HG03342 (cell line): ENCODE data around the gene ST3GAL6.

Experiments
- ATAC-seq: cut with Tn5 transposase; IDR thresholded peaks from one replicate; pipeline ENCODE4 v1.9.1; 2021; ENCODE audit warnings: mild to moderate bottlenecking, moderate library complexity; ENCODE audit not compliant: unreplicated experiment

ST3GAL6 gene

GRCh38 chr3:98775459-98776139 is 12.5 kb downstream of the ST3GAL6 start:
- ATAC-seq: no peak

DNA sequence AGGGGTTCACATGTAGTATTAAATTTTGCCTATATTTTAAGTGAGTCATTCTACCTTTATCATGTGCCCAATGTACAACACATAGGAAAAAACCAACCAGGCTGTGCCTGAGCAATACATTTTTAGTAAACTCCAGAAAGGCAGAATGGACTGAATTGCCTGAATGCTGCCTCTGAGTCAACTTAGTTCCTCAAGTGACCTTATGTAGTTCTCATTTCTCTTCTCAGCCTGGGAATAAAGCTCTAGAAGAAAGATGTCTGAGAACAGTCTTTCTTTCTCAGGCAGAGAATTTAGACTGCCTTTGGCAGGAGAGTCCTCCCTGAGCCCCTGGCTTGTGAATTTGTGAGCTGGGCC is 13.0 kb downstream of the ST3GAL6 start:
- no peak for ATAC-seq

DNA sequence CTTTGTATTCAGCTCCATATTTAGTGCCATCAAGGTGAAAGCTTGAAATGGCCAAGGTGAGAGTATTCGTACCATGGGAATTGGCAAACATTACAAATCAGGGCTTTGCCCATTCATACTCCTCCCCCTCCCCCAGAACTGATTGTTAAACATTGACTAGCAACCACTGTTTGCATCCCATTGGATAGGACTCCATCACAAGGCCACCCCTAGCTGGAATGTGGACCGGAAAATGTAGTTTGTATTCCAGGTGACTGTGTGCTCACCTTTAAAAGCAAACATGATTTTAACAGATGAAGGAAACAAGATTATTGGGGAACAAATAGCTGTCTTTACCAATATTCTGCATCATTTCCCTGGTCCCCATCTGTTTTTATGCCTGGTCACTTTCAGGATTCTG is 14.1 kb downstream of the ST3GAL6 start:
- ATAC-seq: no peak

DNA sequence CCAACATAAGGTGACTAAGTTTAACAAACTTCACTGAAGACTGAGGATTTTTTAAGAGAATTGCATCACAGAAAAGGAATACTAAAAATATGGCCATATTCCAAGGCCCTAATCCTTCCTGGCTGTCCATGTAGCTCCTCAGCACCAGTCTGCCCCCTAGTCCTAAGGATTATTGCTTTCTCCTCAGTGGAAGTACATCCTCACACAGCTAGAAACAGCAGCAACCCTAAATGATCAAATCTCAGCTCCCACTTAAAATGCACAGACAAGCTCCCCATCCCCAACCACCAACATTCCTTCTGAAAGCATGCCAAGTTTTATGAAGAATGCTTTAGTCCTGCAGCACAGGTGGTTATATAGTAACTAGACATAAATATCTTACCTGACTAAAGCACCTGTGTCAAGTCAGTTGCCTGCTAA is 14.7 kb downstream of the ST3GAL6 start:
- ATAC-seq: no peak

- no peak for ATAC-seq
Observed at GRCh38 chr3:98778383-98778782, 15.2 kb downstream of the ST3GAL6 start.

DNA sequence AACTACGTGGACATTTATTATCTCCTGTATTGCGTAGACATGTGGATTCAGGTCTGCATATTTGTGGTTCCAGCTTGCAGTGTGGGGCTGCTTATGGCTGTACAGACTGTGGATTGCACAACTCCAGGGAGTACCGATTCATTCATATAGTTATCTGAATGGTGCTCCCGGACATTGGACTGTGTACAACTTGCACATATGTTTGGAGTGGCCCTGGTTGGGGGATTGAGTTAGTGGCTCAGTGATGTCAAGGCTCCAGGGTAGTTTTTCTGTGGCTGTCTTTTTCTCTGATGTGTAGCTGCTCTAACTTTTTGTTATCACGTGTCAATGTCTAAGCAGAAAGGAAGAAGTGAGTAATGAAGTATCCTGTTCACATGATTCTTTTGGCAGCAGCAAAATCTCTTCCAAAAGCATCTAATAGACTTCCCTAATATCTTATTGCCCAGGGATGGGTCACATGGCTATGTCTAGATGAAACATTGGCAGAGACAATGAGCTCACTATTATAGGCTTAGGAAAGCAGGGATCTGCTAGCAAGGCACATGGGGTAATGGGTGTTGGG is 15.8 kb downstream of the ST3GAL6 start:
- no peak for ATAC-seq

DNA sequence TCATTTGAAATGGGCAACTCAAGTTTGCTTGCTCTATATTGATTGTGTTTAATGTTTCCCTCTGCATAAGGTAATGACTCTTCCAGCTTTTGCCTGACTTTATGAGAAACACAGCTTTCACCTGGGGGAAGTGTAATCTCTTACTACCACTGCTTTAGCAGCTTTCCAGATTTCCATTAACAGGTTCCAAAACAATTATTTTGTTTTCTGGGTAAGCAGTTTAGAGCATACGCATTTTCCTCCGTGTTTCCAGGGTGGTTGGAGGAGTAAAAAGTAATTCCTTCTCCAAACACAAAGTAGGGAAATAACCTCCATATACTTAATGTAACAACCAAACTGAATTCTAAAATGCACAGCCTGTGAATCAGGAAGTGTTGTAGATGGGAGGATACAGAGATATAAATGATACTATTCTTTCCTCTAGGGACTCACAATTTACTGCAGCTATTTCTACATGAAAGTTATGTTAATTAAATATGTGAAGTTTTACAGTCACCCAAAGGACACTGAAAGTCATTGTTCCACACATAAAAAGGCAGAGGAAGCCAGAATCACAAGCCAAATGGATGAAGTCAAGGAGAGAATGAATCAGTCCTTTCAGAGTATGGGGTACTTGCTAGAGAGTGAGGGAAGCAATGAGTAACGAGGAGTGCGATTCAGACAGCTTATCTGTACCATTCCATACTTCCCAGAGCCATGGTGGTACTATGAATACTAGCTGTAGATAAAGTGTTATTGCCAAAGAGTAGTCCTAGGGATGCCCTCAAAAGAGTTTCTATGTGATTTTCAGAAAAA is 16.6 kb downstream of the ST3GAL6 start:
- ATAC-seq: no peak

- no peak for ATAC-seq
Observed at GRCh38 chr3:98780343-98780742, 17.2 kb downstream of the ST3GAL6 start.

- no peak for ATAC-seq
Observed at GRCh38 chr3:98782824-98783500, 19.8 kb downstream of the ST3GAL6 start.

DNA sequence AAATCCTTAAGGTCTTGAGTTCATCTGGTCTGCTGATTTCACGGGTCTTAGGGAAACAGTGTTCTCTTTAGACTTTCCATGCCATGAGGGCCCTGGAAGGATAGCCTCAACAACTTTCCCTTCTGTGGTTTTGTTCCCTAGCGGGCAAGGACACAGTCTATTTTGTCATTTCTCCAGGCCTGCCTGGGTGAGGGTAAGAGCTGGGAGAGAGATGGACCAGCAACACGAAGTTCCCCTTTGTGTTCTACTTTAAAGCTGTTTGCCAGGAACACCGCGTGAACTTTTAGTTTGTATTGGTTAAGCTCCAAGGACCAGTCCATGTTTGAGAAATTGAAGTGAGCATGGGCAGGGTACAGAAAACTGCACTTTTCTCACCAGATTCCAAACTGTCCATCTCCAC is 20.9 kb downstream of the ST3GAL6 start:
- no peak for ATAC-seq

DNA sequence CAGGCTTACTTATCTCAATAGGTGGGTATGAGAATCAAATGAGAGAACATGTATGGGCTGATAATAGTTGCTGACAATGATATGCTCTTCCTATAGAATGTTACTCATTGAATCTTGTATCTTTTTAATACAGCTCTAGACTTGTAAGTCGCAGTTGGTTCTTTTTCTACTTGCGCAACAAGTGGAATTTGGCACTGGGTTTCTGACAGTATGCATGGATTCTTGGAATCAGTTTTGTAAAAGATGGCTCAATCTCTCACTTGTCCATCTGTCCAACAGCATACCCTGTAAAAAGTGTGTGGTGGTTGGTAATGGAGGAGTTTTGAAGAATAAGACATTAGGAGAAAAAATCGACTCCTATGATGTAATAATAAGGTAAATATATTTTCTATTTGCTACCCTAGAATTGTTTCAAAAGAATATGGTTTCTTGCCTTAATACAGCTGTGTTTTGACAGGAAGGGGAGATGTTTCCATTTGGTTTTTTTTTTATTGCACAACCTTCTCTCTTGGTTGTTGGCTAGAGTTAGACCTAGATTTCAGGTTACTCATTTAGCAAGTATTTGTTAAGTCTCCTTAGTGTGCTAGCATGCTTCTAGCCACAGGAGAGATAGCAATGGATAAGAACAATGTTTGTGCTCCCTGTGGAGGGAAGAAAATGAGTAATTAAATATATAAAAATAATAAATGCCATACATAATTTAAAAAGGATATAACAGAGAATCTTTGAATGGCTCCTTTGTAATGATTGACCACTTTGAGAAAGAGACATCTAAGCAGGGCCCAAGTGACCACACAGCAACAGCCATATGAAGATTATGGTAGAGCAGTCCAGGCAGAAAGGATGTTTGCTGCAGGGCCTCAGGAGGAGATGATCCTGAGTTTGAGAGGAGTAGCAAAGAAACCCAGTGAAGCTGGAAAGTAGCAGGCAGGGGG is 21.8 kb downstream of the ST3GAL6 start:
- no peak for ATAC-seq

DNA sequence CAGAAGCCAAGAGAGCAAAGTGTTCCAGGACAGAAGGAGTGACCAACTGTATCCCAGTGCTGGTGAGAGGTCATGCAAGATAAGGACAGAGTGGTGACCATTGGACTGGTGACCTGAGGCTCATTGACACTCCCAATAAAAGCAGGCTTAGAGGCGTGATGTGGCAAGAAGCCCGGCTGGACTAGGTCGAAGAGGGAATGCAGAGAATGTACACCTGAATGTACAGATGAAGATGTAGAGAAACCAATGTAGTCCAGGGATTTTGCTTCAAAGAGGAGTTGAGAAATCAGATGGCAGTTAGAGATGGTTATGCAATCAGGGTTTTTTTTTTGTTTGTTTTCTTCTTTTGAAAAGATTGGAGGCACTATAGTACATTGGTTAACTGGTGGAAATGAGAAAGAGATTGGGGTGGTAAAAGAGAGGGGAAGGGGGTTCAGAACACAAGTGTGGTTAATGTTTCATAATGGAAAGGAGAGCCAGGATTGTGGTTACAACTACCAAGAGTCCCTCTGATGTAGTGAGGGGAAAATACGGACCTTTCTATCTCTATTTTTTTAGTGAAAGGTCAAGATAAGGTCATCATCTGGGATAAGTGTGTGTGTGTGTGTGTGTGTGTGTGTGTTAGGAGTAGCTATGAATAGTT is 23.3 kb downstream of the ST3GAL6 start:
- no peak for ATAC-seq

DNA sequence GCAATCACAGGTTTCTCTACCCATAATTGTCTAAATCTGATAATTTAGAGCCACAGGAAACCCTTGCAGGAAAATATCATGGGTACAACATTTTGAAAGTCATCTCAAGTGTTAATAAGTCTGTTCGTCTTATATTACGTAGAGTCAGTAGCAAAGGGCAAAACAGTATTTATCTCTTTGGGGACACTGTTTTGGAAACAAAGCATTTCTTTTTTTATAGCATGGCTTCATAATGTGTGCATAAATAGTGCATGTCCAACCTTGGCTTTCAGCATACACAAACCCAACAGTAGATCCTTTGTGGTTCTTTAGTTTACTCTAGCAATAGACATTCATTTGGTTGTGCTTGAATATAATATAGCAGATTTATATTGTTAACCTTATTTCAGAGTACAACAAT is 24.0 kb downstream of the ST3GAL6 start:
- no peak for ATAC-seq

GRCh38 chr3:98788651-98789050 is 25.5 kb downstream of the ST3GAL6 start:
- ATAC-seq: no peak

DNA sequence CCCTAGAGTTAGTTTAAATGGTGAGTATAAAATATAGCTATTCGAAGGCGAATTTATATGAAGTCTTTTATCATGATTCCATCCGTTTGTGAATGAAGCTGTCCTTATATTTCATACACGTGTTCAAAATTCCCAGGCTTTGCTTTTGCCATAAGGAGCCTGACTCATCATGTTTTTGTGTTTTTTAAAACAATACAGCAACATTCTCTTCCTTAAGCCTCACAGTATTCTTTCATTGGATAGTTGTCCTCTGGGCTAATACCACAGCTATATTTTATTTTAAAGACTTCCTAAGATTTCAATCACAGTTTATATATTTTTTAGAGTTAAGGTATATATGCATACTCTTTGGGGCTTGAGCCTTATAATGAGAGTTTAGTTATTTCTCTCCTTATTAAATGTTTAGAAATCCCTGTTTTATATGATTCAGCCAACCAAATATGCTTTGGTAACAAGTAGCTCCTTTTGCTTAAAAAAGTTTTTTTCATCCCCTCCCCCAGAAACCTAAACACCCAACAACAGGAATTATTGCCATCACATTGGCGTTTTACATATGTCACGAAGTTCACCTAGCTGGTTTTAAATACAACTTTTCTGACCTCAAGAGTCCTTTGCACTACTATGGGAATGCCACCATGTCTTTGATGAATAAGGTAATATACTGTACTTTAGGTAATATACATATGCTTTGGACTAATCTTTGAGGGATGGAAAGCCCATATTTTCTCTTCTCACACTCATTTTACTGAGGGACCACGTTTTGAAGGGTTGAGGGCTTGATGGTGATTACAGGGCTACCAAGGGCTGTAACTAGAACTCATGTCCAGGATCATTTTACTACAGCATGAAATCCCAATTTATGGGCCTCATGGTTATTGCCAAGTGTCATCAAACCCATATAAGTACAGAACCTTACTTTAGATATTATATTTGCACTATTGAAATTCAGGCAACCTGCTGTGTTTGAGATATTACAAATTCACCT is 28.5 kb downstream of the ST3GAL6 start:
- no peak for ATAC-seq

DNA sequence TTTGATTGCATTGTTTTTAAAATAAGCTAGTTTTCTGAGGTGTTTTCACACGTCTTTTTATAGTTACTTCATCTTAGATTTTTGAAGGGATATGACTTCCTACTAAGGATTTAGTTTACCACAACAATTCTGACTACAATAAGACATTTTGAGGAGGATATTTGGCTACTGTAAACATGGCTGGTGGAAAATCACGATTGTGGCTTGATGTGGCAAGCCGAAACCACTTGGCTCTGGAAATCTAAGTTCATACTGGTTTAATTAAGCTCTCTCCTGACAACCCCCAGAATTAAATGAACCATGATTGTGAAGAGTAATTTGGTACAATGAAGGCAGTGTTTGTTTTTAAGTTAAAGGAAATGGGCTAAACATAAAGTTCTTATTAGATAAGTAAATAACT is 30.8 kb downstream of the ST3GAL6 start:
- ATAC-seq: no peak

DNA sequence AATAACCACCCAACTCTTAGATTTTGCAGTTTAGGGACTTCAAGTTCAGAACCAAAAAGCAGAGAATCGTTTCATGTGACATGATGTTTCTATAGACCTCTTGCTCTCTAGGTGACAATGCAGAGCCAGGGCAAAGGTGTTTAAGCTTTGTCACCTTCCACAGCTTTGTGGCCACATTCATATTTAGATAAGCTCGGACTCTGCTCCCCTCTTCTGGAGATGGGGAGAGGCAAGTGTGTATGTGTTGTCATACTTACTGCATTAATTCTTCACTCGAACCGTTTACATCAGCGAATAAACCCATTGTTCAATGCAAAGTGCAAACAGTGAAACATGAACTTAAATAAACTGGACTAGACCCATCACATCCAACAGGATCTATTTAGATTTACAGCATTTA is 33.2 kb downstream of the ST3GAL6 start:
- no peak for ATAC-seq

DNA sequence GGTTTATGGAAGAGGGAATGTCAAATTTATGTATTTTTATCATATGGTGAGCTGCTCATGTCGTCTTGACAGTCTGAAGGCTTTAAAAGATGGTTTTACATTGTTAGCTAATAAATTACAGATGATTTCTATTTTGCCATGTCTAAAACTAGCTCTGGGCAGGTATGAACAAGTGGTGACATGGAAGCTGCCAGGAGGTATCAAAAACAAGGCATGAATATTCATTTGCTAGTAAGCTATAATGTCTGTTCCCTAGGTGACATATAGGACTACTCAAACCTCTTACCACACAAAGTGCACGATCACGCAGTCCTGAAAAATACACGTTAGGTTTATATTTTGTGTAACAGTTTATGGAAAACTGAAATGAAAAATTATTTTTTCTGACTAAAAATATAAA is 34.8 kb downstream of the ST3GAL6 start:
- no peak for ATAC-seq

- no peak for ATAC-seq
Observed at GRCh38 chr3:98798820-98799219, 35.7 kb downstream of the ST3GAL6 start.
